K562 (cell line): Measurements from ENCODE around the gene CEP128. TPM values are rescaled to one million over a fixed set of nuclear protein-coding genes. Genes with fewer than 3 reads are reported as not detected.

Experiments
- ATAC-seq: fragments of 200-7000 bp; cut with Tn5 transposase; 3 replicates; pipeline ENCODE4 v1.9.1; 2020; ENCODE audit warnings: moderate library complexity
- BruUV-seq: library from RNA; stranded (reverse); fragments of 400-500 nt; replicated peaks from 2 replicates; lab custom pipeline; 2021; lab: Mats Ljungman, UMichigan
- CTCF ChIA-PET: fragments of 300-600 bp; formaldehyde crosslinking; extraction: SDS; loops from one replicate; lab custom pipeline; 2021; ENCODE audit warnings: low intra/inter-chr PET ratio; lab: Yijun Ruan, JAX
- POLR2A ChIA-PET: fragments of 300-600, 350-650 bp; sonication (Branson Sonifier 250); formaldehyde crosslinking; extraction: SDS; loops from one replicate; lab custom pipeline; 2021; ENCODE audit warnings: antibody characterized with exemption, inconsistent platforms; lab: Yijun Ruan, JAX
- DNase-seq, 4 experiments: peaks; one replicate each; pipeline versions ENCODE4 v3.0.0 to v3.0.0-alpha.2; 2011 to 2018; ENCODE audit warnings: low spot score in 3 of 4, mixed read lengths in 3 of 4; ENCODE audit errors: extremely low read depth in 1 of 4
- FAIRE-seq: peaks from 2 replicates; lab custom pipeline; 2011; peaks lifted over from hg19 to GRCh38; lab: Jason Lieb, UNC
- H2AFZ ChIP-seq: 2 replicates; pipeline ENCODE4 v1.6.0; 2011; ENCODE audit warnings: low read depth, low read length, control low read depth, inconsistent platforms
- H3K27ac ChIP-seq: fragments of 200-600 bp; 3 replicates; pipeline ENCODE4 v1.8.0; 2011; ENCODE audit warnings: low read depth, mild to moderate bottlenecking, control low read depth, inconsistent platforms, low read length, moderate library complexity, mixed read lengths; ENCODE audit errors: extremely low read depth
- H3K27me3 ChIP-seq, 2 experiments: fragments of 300-600 bp in 1 of 2; 2 replicates in 1 of 2; 3 replicates in 1 of 2; pipeline versions ENCODE4 v1.6.0 to v1.8.0; 2011; ENCODE audit warnings: inconsistent platforms in 2 of 2, low read length in 2 of 2, mild to moderate bottlenecking in 1 of 2, mixed read lengths in 1 of 2, moderate library complexity in 1 of 2; ENCODE audit not compliant: control insufficient read depth in 2 of 2, insufficient read depth in 2 of 2
- H3K36me3 ChIP-seq: fragments of 300-600 bp; 3 replicates; pipeline ENCODE4 v1.8.0; 2011; ENCODE audit warnings: mild to moderate bottlenecking, low read length, inconsistent platforms; ENCODE audit not compliant: control insufficient read depth, insufficient read depth
- H3K4me1 ChIP-seq, 2 experiments: fragments of 200-600 bp in 1 of 2; replicated peaks in 1 of 2; 2 replicates in 1 of 2; 3 replicates in 1 of 2; pipeline versions ENCODE4 v1.5.1 to v1.8.0; 2011; ENCODE audit warnings: inconsistent platforms in 2 of 2, low read length in 2 of 2, mild to moderate bottlenecking in 1 of 2, mixed read lengths in 1 of 2, moderate library complexity in 1 of 2; ENCODE audit not compliant: control insufficient read depth in 2 of 2, insufficient read depth in 2 of 2
- H3K4me2 ChIP-seq: 2 replicates; pipeline ENCODE4 v1.6.1; 2011; ENCODE audit warnings: low read length, control low read depth, inconsistent platforms, mixed read lengths; ENCODE audit not compliant: insufficient read depth
- H3K4me3 ChIP-seq: fragments of 200-600 bp; sonication (generic), shearing (Covaris generic); 2 replicates; pipeline ENCODE4 v1.5.1; 2016; ENCODE audit warnings: control low read depth, inconsistent platforms
- H3K79me2 ChIP-seq: fragments of 200-600 bp; 3 replicates; pipeline ENCODE4 v1.8.0; 2011; ENCODE audit warnings: low read length, inconsistent platforms; ENCODE audit not compliant: control insufficient read depth, insufficient read depth
- H3K9ac ChIP-seq, 2 experiments: 2 replicates each; pipeline versions ENCODE4 v1.6.0 to v1.6.1; 2011; ENCODE audit warnings: low read depth in 2 of 2, low read length in 2 of 2, control low read depth in 1 of 2, inconsistent platforms in 1 of 2, mild to moderate bottlenecking in 1 of 2, mixed read lengths in 1 of 2; ENCODE audit not compliant: insufficient read depth in 1 of 2
- H3K9me1 ChIP-seq: one replicate; pipeline ENCODE4 v1.6.0; 2011; ENCODE audit warnings: inconsistent platforms, mild to moderate bottlenecking, low read length, moderate library complexity; ENCODE audit not compliant: control insufficient read depth, insufficient read depth
- H3K9me3 ChIP-seq: replicated peaks from 2 replicates; pipeline ENCODE4 v1.5.1; 2011; ENCODE audit warnings: low read depth, low read length, inconsistent platforms; ENCODE audit not compliant: control insufficient read depth, insufficient read depth
- H4K20me1 ChIP-seq: replicated peaks from 2 replicates; pipeline ENCODE4 v1.6.1; 2011; ENCODE audit warnings: low read length, inconsistent platforms, mixed read lengths; ENCODE audit not compliant: control insufficient read depth, insufficient read depth
- HDAC3 ChIP-seq: fragments of 450-650 bp; IDR thresholded peaks from 2 replicates; pipeline ENCODE4 v1.6.1; 2018; ENCODE audit warnings: borderline replicate concordance, mild to moderate bottlenecking, moderate library complexity; ENCODE audit not compliant: partially characterized antibody
- NFYB ChIP-seq: IDR thresholded peaks from 2 replicates; pipeline ENCODE4 v1.6.1; 2011; ENCODE audit warnings: mild to moderate bottlenecking, moderate library complexity; ENCODE audit not compliant: insufficient read length; ENCODE audit errors: extremely low read depth
- ZNF316 ChIP-seq: fragments of 450-650 bp; IDR thresholded peaks from 2 replicates; pipeline ENCODE4 v1.6.1; 2016
- ZNF431 ChIP-seq: sonication (generic); formaldehyde crosslinking; IDR thresholded peaks from 2 replicates; pipeline ENCODE4 v1.8.0; 2022; ENCODE audit warnings: mild to moderate bottlenecking, missing genetic modification reagents
- WGBS: fragments of 100-300 bp; shearing (Covaris generic); methylation state at CpG from one replicate; pipeline ENCODE4 v1.1.6; 2016; ENCODE audit warnings: low coverage, mixed read lengths; ENCODE audit not compliant: insufficient coverage; ENCODE audit errors: missing lambda C conversion rate; 5-methylcytosine and 5-hydroxymethylcytosine counted together
- in situ Hi-C: fragments of 300-500 bp; cut with MboI; formaldehyde crosslinking; loops from 4 replicates; pipeline ENCODE4 v1.15.0; 2018; ENCODE audit warnings: inconsistent platforms, mixed read lengths
- intact Hi-C: fragments of 100-400 bp; cut with micrococcal nuclease; formaldehyde crosslinking; loops from 2 replicates; pipeline ENCODE4 v1.14.2; 2022
- polyA plus RNA-seq, 8 experiments: library from polyadenylated mRNA; depleted of rRNA in 4 of 8; stranded (reverse) in 5 of 8; unstranded in 3 of 8; fragments of >200 nt; fragmentation: Nextera tagmentation in 2 of 8; fragmentation: Illumina TruSeq in 1 of 8; extraction: Ambion mirVana in 2 of 8; extraction: Trizol in 1 of 8; gene quantifications; 2 replicates each; pipeline versions ENCODE4 v1.2.1 to v1.2.3, GENCODE V29; 2011 to 2014; ENCODE audit warnings: inconsistent platforms in 1 of 8, missing spikeins in 1 of 8
- total RNA-seq, 7 experiments: library from RNA; depleted of rRNA in 6 of 7; stranded (reverse); fragments of >200 nt in 6 of 7; fragmentation: Illumina TruSeq in 2 of 7; extraction: Trizol in 2 of 7; gene quantifications; 2 replicates each; pipeline versions ENCODE4 v1.2.1 to v1.2.3, GENCODE V29; 2011 to 2021; ENCODE audit warnings: low replicate concordance in 1 of 7
- TF ChIP-seq, protein P1 (sequence below): fragments of 250-450 bp; sonication (Bioruptor Pico); IDR thresholded peaks from 2 replicates; pipeline ENCODE4 v1.4.0; 2020; ENCODE audit warnings: mild to moderate bottlenecking

The CEP128 gene
- total and polyA plus RNA-seq, 9 of the 15 experiments (the other 6 are each of a cell fraction or from before 2014, with no cell fraction given): 2.3 to 9.2 (median 4.6) TPM

DNA sequence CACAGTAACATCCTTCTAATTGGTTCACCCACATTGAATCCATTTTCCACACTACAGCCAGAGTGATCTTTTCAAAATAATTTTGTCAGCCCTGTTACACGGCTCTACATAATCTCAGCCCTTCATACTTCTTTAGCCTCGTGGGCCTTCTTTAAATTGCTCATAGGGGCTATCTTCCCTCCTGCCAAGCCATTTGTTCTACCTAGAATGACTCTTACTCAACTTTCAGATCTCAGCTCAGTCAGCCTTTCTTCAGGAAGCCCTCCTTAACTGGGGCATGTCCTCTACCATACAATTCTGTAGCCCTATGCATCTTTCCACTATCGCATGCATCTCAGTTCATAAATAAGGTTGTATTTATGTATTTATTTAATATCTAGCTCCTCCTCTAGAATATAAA, 39.7 kb downstream of the CEP128 start (continued):
- TF ChIP-seq, protein P1, sequence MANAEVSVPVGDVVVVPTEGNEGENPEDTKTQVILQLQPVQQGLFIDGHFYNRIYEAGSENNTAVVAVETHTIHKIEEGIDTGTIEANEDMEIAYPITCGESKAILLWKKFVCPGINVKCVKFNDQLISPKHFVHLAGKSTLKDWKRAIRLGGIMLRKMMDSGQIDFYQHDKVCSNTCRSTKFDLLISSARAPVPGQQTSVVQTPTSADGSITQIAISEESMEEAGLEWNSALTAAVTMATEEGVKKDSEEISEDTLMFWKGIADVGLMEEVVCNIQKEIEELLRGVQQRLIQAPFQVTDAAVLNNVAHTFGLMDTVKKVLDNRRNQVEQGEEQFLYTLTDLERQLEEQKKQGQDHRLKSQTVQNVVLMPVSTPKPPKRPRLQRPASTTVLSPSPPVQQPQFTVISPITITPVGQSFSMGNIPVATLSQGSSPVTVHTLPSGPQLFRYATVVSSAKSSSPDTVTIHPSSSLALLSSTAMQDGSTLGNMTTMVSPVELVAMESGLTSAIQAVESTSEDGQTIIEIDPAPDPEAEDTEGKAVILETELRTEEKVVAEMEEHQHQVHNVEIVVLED (CRISPR knock-in tag): no peak
- TF ChIP-seq ZNF431: no peak
- no peak for TF ChIP-seq HDAC3
- TF ChIP-seq, all 486 proteins: peak for 0

DNA sequence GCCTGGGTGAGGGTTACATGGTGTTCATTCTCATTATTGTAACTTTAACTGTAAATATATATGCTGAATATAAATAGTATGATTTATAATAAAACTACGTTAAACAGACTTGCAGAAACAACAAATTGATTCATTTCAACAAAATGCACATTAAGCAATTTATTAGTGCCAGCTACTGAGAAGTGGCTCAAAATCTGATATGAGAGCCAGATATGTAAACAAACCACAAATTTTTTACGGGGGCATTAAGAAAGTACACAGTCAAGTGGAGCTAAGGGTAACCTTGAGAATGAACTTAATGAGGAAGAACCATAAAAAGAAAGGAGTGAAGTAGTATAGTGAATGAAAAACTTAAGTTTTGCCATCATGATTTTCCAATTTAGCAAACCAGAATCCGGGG, 40.3 kb downstream of the CEP128 start:
- intact Hi-C loops (no loop called here), in situ Hi-C loops (no loop called here)
- Histone ChIP-seq H3K4me3 (no peak overlapping the region), H3K79me2 (no peaks in the 10 kb centered on the region)
- DNase-seq: no peak
- TF ChIP-seq NFYB: no peak
- TF ChIP-seq ZNF316: peak; percentile 31; the same call in 1 of the 2 replicates
- TF ChIP-seq, all 486 proteins: peak for 1
- CTCF ChIA-PET: no interaction called here
- no peaks in the 10 kb centered on the region for H4K20me1 ChIP-seq
- no peaks in the 10 kb centered on the region for H3K9me3 ChIP-seq
- POLR2A ChIA-PET: no interaction called here
- ATAC-seq (no peak), FAIRE-seq (no peak)
- H3K27me3 ChIP-seq: no peaks in the 10 kb centered on the region
- H3K27ac ChIP-seq: no peak overlapping the region
- H2AFZ ChIP-seq: no peak overlapping the region
- no TSS peak for BruUV-seq
- no peaks in the 10 kb centered on the region for H3K4me1 ChIP-seq
- WGBS: 39% methylated on average over 3 of the region's 3 CpGs
- no peak overlapping the region for H3K4me2 ChIP-seq
- no peak overlapping the region for H3K9ac ChIP-seq
- no peaks in the 10 kb centered on the region for H3K9me1 ChIP-seq
- H3K36me3 ChIP-seq: 0 out of 3 replicates have a peak, but pooled peaks cover 2% of the 10 kb centered on the region
